Liver (tissue), 3 donors: ENCODE data around the gene C1orf174.

Experiments
- ATF3 ChIP-seq: IDR thresholded peaks from 2 replicates; pipeline ENCODE4 v1.6.1; 2016; ENCODE audit warnings: antibody characterized with exemption
- CTCF ChIP-seq: fragments of 150-350 bp; IDR thresholded peaks from 2 replicates; pipeline ENCODE4 v1.5.1; 2017; ENCODE audit warnings: improper control_type of control experiment, low read depth, low read length; ENCODE audit not compliant: missing input control
- HNF4G ChIP-seq: IDR thresholded peaks from 2 replicates; pipeline ENCODE4 v1.6.1; 2016; ENCODE audit warnings: antibody characterized with exemption
- RAD21 ChIP-seq, 2 donors: IDR thresholded peaks; 2 replicates each; pipeline ENCODE4 v1.6.1; 2016; ENCODE audit warnings: antibody characterized with exemption in 2 of 2, mild to moderate bottlenecking in 2 of 2
- SP1 ChIP-seq: IDR thresholded peaks from 2 replicates; pipeline ENCODE4 v1.6.1; 2018; ENCODE audit warnings: antibody characterized with exemption, mild to moderate bottlenecking
- TAF1 ChIP-seq: conservative IDR thresholded peaks from 2 replicates; pipeline ENCODE4 v1.6.1; 2016; ENCODE audit warnings: antibody characterized with exemption, mild to moderate bottlenecking
- YY1 ChIP-seq: IDR thresholded peaks from 2 replicates; pipeline ENCODE4 v1.6.1; 2016; ENCODE audit warnings: antibody characterized with exemption, mild to moderate bottlenecking
- TF ChIP-seq, protein P1 (sequence below): IDR thresholded peaks from 2 replicates; pipeline ENCODE4 v1.6.1; 2016; ENCODE audit warnings: antibody characterized with exemption
- donor health status: healthy.
- donor health status: healthy.

DNA sequence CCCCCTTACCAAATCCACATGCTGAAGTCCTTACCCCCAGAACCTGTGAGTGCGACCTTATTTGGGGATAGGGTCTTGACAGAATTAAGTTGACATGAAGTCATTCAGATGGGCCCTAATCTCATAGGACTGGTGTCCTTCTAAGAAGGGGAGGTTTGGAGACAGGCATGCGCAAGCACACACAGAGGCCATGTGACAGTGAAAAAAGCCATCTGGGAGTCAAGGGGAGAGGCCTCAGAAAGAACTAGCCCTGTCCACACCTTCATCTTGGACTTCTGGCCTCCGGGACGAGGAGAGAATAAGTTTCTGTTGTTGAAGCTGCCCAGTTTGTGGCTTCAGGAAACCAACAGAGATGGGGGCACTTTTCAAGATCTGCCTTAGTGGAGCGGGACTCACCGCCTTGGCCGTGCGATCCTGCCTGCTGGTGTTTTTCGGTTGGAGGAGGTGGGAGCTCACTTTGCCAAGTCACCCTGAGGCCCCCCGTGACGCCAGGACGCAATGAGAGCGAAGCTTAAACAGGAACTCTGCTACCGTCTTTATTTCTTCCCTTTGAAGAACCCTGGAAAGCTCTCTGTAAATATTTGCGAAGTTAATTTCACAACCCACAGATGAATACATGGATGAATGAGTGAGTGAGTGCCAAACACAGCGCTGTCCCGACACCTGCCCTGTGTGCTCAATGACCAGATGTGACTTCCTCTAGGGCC, 42.5 kb upstream of the C1orf174 start:
- TF ChIP-seq SP1 (no peak), CTCF (no peak), YY1 (no peak), ATF3 (no peak), TAF1 (no peak), RAD21 (IDR thresholded peaks at IDR 0.05) (no peak), HNF4G (no peak)
- TF ChIP-seq, protein P1, sequence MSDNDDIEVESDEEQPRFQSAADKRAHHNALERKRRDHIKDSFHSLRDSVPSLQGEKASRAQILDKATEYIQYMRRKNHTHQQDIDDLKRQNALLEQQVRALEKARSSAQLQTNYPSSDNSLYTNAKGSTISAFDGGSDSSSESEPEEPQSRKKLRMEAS: no peak
